ENCODE measurements around the gene TMEM145. TPM values are rescaled to one million over a fixed set of nuclear protein-coding genes. Genes with fewer than 3 reads are reported as not detected.

Gene TMEM145
- polyA plus RNA-seq, 3 donors, result not detected

DNA sequence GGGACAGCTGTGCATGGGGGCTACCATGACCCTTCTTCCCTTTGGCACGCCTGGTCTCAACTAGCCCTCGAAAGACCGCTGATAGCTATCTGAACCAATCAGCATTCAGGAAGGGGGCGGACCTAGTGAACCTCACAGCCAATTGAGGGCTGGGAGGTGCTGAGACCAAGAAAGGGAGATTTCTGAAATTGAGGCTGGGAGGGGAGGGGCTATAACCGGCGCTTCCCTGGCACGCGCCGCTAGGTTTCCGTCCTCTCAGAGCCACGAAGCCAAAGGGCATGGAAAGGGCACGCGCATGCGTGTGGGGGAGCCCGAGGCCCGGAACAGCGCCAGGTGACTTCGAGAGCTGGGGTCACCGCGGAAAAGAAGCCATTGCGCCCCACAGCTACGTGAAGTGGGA, 6.5 kb upstream of the TMEM145 start:
- no peak overlapping the region for H3K9ac ChIP-seq (ENCODE audit: insufficient read depth, low read length, poor library complexity, severe bottlenecking)
- peaks cover 12 to 17% of the 10 kb centered on the region in 2 donors for H3K4me1 ChIP-seq (ENCODE audit: control insufficient read depth in 1 of 2, insufficient read depth in 2 of 2, low read length in 2 of 2)
- DNase-seq, result no peak
- peak overlapping the region in 1 of 7 donors; percentile 50 for H3K27ac Mint-ChIP-seq
- no peaks in the 10 kb centered on the region for H3K79me2 ChIP-seq (ENCODE audit: insufficient read depth, low read length)
- H4K20me1 ChIP-seq (ENCODE audit: insufficient read depth, low read length), result no peaks in the 10 kb centered on the region
- intact Hi-C loops (cut with micrococcal nuclease), result no loop called here
- no peak overlapping the region for H3K27ac ChIP-seq (ENCODE audit: low read depth in 1 of 2, low read length in 2 of 2)
- TF ChIP-seq, protein P1, sequence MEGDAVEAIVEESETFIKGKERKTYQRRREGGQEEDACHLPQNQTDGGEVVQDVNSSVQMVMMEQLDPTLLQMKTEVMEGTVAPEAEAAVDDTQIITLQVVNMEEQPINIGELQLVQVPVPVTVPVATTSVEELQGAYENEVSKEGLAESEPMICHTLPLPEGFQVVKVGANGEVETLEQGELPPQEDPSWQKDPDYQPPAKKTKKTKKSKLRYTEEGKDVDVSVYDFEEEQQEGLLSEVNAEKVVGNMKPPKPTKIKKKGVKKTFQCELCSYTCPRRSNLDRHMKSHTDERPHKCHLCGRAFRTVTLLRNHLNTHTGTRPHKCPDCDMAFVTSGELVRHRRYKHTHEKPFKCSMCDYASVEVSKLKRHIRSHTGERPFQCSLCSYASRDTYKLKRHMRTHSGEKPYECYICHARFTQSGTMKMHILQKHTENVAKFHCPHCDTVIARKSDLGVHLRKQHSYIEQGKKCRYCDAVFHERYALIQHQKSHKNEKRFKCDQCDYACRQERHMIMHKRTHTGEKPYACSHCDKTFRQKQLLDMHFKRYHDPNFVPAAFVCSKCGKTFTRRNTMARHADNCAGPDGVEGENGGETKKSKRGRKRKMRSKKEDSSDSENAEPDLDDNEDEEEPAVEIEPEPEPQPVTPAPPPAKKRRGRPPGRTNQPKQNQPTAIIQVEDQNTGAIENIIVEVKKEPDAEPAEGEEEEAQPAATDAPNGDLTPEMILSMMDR (IDR thresholded peaks at IDR 0.05), result no peak
- H3K36me3 ChIP-seq (replicated peaks in 1 of 2; ENCODE audit: control insufficient read depth in 1 of 2, insufficient read depth in 2 of 2, low read length in 2 of 2), result no peaks in the 10 kb centered on the region
- H3K27me3 ChIP-seq (ENCODE audit: control insufficient read depth in 2 of 2, insufficient read depth in 2 of 2, low read length in 2 of 2), result peaks cover 0 to 3% of the 10 kb centered on the region in 2 donors
- no peaks in the 10 kb centered on the region for H3K36me3 Mint-ChIP-seq
- H3K27me3 Mint-ChIP-seq (ENCODE audit: low read depth in 3 of 3), result peaks cover 9 to 17% (median 10%) of the 10 kb centered on the region in 3 donors
- H3K4me3 ChIP-seq (replicated peaks in 1 of 3; ENCODE audit: low read depth in 2 of 3, low read length in 3 of 3), result no peak overlapping the region
- H3K9me3 ChIP-seq (replicated peaks in 1 of 2; ENCODE audit: control insufficient read depth in 1 of 2, insufficient read depth in 1 of 2, low read length in 2 of 2), result no peaks in the 10 kb centered on the region
- no peak overlapping the region for H3K4me2 ChIP-seq (replicated peaks; ENCODE audit: extremely low read depth, low read length, poor library complexity, severe bottlenecking)
- no peak overlapping the region for H2AFZ ChIP-seq (ENCODE audit: insufficient read depth, low read depth, low read length, poor library complexity, severe bottlenecking)
- H3K4me3 Mint-ChIP-seq, result no peak overlapping the region
- peaks cover 18% of the 10 kb centered on the region for H3K4me1 Mint-ChIP-seq
- no peaks in the 10 kb centered on the region for H3K9me3 Mint-ChIP-seq
- WGBS (ENCODE audit: insufficient coverage), result 97% methylated on average over 10 of the region's 22 CpGs

DNA sequence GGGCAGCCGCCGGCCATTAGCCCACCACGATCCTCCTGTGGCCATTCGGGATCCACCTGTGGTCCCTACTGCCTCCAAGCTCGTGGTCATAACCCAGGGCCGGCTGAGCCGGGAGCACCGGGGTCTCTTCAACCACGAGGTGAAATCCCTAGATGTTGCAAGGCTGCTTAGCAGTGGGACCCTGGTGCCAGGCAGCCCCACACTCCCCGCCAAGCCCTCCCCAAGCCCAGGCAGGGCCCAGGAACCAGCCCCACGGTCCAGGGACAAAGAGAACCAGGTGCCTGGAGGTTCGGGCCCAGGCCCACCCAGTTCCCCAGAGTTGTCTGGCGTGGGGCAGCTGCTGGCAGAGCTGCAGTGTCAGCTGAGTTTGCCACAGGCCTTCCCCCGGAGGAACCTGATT, 3.4 kb upstream of the TMEM145 start:
- Histone ChIP-seq H3K4me3 (replicated peaks in 1 of 3; ENCODE audit: low read depth in 2 of 3, low read length in 3 of 3) (no peak overlapping the region), H3K27ac (ENCODE audit: low read depth in 1 of 2, low read length in 2 of 2) (no peak overlapping the region), H3K79me2 (ENCODE audit: insufficient read depth, low read length) (no peaks in the 10 kb centered on the region), H3K9ac (ENCODE audit: insufficient read depth, low read length, poor library complexity, severe bottlenecking) (no peak overlapping the region), H2AFZ (ENCODE audit: insufficient read depth, low read depth, low read length, poor library complexity, severe bottlenecking) (no peak overlapping the region), H3K4me2 (replicated peaks; ENCODE audit: extremely low read depth, low read length, poor library complexity, severe bottlenecking) (no peak overlapping the region), H4K20me1 (ENCODE audit: insufficient read depth, low read length) (no peaks in the 10 kb centered on the region), H3K36me3 (replicated peaks in 1 of 2; ENCODE audit: control insufficient read depth in 1 of 2, insufficient read depth in 2 of 2, low read length in 2 of 2) (no peaks in the 10 kb centered on the region), H3K27me3 (ENCODE audit: control insufficient read depth in 2 of 2, insufficient read depth in 2 of 2, low read length in 2 of 2) (peaks cover 16 to 32% of the 10 kb centered on the region in 2 donors), H3K9me3 (replicated peaks in 1 of 2; ENCODE audit: control insufficient read depth in 1 of 2, insufficient read depth in 1 of 2, low read length in 2 of 2) (peaks cover 0 to 9% of the 10 kb centered on the region in 2 donors), H3K4me1 (ENCODE audit: control insufficient read depth in 1 of 2, insufficient read depth in 2 of 2, low read length in 2 of 2) (peaks cover 9 to 13% of the 10 kb centered on the region in 2 donors)
- Mint-ChIP-seq H3K27ac (no peak overlapping the region), H3K36me3 (peaks cover 0 to 6% of the 10 kb centered on the region in 2 donors), H3K27me3 (ENCODE audit: low read depth in 3 of 3) (peaks cover 34 to 41% (median 35%) of the 10 kb centered on the region in 3 donors), H3K4me1 (peaks cover 12% of the 10 kb centered on the region), H3K4me3 (no peak overlapping the region), H3K9me3 (peaks cover 0 to 7% (median 2%) of the 10 kb centered on the region in 7 donors)
- intact Hi-C loops (cut with micrococcal nuclease), result no loop called here
- WGBS (ENCODE audit: insufficient coverage), result 91% methylated on average over 14 of the region's 14 CpGs
- no peak for DNase-seq
- TF ChIP-seq, protein P1 (IDR thresholded peaks at IDR 0.05), result no peak
